GM18499 (cell line): ENCODE measurements around the gene A1BG.
"Not testable (repeated sequence)": the region's sequence is repeated elsewhere in the genome, so short reads cannot be mapped to it uniquely, and the experiment has no call there.

Source experiments
- ATAC-seq: cut with Tn5 transposase; IDR thresholded peaks from one replicate; pipeline ENCODE4 v1.9.1; 2021; ENCODE audit warnings: moderate number of reproducible peaks; ENCODE audit not compliant: insufficient read depth, unreplicated experiment

A1BG gene

GRCh38 chr19:58362272-58362994, 9.1 kb upstream of the A1BG start, which contains the start of gene ZNF497:
TSS of gene ZNF497 (minus strand) at chr19:58362751. CDS start at chr19:58357635, 5,116 bp downstream.
- peak; percentile 84 for ATAC-seq

GRCh38 chr19:58361900-58362271, 8.6 kb upstream of the A1BG start:
- ATAC-seq, result peak; percentile 12

- no peak for ATAC-seq
Observed at GRCh38 chr19:58357481-58358145, 4.3 kb upstream of the A1BG start.

- no peak for ATAC-seq
Observed at GRCh38 chr19:58356766-58357480, 3.6 kb upstream of the A1BG start.

GRCh38 chr19:58355908-58356765, 2.8 kb upstream of the A1BG start:
- ATAC-seq, result no peak

- ATAC-seq, result no peak
Observed at GRCh38 chr19:58355215-58355796, 2.0 kb upstream of the A1BG start.

GRCh38 chr19:58354478-58355030, 1.3 kb upstream of the A1BG start:
- ATAC-seq, result no peak

- no peak for ATAC-seq
Observed at GRCh38 chr19:58353717-58354477, 605 bp upstream of the A1BG start.

- ATAC-seq, result no peak
Observed at GRCh38 chr19:58351990-58352755, 1.1 kb downstream of the A1BG start.

GRCh38 chr19:58351558-58351878, 1.8 kb downstream of the A1BG start:
- no peak for ATAC-seq

- ATAC-seq, result no peak
Observed at GRCh38 chr19:58350871-58351557, 2.3 kb downstream of the A1BG start.

GRCh38 chr19:58350001-58350861, 3.1 kb downstream of the A1BG start:
- no peak for ATAC-seq

- no peak for ATAC-seq
Observed at GRCh38 chr19:58349590-58349989, 3.7 kb downstream of the A1BG start.

GRCh38 chr19:58348080-58348479, 5.2 kb downstream of the A1BG start:
- ATAC-seq, result not testable (repeated sequence)

- no peak for ATAC-seq
Observed at GRCh38 chr19:58346961-58347929, 6.0 kb downstream of the A1BG start.

- ATAC-seq, result no peak
Observed at GRCh38 chr19:58345558-58345957, 7.7 kb downstream of the A1BG start.
